Stromal cell of bone marrow (primary cell): ENCODE results near the gene B3GNT3.
A peak's percentile ranks its signal among the peaks of the same experiment; 100 is the strongest.

ENCODE experiments used
- DNase-seq: peaks from one replicate; pipeline ENCODE4 v3.0.0-alpha.2; 2012; ENCODE audit warnings: low read depth

Gene B3GNT3, protein sequence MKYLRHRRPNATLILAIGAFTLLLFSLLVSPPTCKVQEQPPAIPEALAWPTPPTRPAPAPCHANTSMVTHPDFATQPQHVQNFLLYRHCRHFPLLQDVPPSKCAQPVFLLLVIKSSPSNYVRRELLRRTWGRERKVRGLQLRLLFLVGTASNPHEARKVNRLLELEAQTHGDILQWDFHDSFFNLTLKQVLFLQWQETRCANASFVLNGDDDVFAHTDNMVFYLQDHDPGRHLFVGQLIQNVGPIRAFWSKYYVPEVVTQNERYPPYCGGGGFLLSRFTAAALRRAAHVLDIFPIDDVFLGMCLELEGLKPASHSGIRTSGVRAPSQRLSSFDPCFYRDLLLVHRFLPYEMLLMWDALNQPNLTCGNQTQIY

GRCh38 chr19:17794731-17795494, at the start of gene B3GNT3:
Gene B3GNT3 (plus strand): TSS chr19:17795138. CDS start chr19:17807808, 12,670 bp downstream.
- no peak for DNase-seq

GRCh38 chr19:17747205-17748098, 47.5 kb upstream of the B3GNT3 start:
- DNase-seq, result peak; percentile 78

GRCh38 chr19:17748884-17749638, 45.9 kb upstream of the B3GNT3 start:
- no peak for DNase-seq

- DNase-seq, result no peak
Measured at GRCh38 chr19:17749912-17750317, 45.0 kb upstream of the B3GNT3 start.

GRCh38 chr19:17751103-17751911, 43.6 kb upstream of the B3GNT3 start, which contains the start of gene FCHO1:
Gene FCHO1 (plus strand): TSS chr19:17751477. CDS start chr19:17755165, 3,688 bp downstream.
- no peak for DNase-seq

DNA sequence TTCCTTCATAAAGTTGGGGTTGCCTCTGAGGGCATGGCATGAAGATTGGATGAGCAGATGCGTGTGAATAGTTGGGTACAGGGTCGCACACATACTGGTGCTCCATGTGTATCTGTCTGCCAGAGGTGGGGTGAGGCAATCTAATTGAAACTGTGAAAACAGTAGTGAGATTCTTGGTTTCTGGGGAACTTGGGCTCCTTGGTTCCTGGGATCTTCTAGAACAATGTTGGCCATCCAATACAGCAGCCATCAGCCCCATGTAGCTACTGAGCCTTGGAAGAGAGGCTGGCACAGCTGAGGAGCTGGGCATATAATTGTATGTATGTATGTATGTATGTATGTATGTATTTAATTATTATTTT, 43.0 kb upstream of the B3GNT3 start:
- DNase-seq, result no peak

DNA sequence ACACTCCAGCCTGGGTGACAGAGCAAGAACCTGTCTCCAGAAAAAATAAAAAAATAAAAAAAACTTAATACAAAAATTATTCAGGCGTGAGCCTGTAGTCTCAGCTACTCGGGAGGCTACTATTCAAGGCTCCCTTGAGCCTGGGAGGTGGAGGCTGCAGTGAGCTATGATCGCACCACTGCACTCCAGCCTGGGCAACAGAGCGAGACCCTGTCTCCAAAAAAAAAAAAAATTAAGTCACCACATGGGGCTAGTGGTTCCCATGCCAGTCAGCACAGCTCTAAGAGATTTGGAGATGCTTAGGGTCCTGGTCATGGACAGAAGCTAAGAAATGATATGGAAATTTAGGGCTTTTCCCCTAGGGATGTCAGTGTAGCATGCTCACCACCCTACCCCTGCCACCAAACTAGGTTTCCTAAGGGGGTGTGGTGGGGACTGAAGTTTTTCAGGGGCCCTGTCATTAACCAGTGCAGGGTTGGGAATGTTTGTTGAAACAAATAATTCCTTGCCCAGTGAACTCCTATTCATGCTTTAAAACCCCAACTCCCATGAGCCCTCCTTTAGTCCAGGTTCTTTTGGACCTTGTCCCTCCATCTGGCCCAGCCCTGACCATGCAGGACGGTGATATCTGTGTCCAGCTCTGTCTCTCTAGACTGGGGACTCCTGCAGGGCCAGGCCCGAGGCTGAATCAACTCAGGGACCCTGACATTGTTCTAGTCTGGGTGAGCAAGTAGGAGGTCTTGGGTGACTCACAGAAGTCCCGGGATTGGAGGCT, 41.9 kb upstream of the B3GNT3 start:
- DNase-seq, result no peak

- DNase-seq, result no peak
Measured at GRCh38 chr19:17753976-17754375, 41.0 kb upstream of the B3GNT3 start.

DNA sequence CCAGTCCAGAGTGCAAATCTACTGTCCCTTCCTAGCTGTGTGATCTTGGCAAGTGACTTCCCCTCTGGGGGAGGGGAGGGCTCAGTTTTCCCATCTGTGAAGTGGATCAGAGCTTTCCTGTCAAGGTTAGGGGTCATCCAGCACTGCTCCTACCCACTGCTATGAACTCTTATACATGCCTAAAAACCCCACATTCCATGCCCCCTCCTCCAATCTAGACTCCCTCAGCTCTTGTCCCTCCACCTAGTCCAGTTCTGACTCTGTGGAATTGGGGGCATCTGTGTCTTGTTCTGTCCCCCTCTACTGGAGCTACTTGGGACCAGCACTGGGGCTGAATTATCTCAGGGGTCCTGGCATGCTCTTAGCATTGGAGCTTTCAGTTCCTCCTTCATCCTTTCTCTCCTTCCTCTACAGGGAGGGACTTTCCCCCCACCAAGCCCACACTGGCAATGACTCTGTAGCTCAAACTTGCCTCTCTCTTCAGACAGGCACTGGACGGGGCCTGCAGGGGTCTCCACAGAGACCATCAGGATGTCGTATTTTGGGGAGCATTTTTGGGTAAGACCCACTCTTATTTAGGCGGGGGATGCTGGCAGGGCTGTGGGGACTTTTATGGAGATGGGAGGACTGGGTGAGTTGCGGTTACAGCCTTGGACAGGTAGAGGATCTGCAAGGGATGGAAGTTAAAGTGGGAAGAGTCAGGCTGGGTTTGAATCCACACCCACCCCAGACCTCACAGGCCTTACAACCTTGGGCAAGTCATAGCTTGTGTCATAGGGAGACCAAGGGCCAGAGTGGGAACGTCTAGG, 40.1 kb upstream of the B3GNT3 start:
- no peak for DNase-seq

DNA sequence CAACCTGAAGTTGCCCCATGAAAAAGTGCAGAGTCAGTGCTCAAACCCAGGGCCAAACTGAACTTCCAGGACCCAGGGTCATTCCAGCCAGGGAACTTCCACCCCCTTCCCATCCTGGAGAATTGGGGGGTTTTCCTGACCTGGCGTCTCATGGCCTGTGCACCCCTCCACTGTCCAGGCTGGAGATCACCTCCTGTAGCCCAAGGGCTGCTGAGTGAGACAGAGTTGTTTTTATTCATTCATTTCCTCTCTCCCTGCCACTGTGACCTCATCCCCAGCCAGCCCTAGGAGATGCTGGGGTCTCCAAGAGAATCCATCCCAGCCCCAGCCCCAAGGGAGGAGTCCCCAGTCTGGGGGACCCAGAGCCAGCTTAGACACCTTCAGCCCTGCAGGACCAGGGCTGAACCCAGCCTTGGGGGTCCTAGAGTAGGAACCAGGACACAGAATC, 39.5 kb upstream of the B3GNT3 start:
- DNase-seq, result no peak

GRCh38 chr19:17755977-17756670, 38.8 kb upstream of the B3GNT3 start:
- DNase-seq, result no peak

GRCh38 chr19:17757125-17757524, 37.8 kb upstream of the B3GNT3 start:
- DNase-seq, result no peak

- DNase-seq, result no peak
Measured at GRCh38 chr19:17758515-17758914, 36.4 kb upstream of the B3GNT3 start.

GRCh38 chr19:17761148-17761547, 33.8 kb upstream of the B3GNT3 start:
- no peak for DNase-seq

- no peak for DNase-seq
Measured at GRCh38 chr19:17762505-17763229, 32.3 kb upstream of the B3GNT3 start.

DNA sequence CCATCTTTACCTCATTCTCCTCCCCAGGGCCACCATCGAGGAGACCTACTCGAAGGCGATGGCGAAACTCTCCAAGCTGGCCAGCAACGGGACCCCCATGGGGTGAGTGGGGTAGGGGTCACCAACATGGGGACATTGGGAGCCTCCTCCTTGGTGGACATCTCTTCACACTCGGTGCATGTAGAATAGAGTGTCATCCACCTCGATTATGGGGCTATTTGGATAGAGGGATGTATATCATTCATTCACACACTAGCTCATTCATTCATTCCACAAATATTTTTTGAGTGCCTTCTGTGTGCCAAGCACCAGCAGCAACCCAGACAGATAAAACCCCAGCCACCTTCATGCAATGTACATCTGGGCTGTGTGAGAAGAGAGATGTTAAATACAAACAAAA, 30.6 kb upstream of the B3GNT3 start:
- no peak for DNase-seq

GRCh38 chr19:17765069-17765618, 29.8 kb upstream of the B3GNT3 start:
- no peak for DNase-seq
